ENCODE measurements around the gene SF3A2. TPM values are rescaled to one million over a fixed set of nuclear protein-coding genes. Genes with fewer than 3 reads are reported as not detected.

Gene SF3A2
- total RNA-seq, 1 donor from 2014 or later: 71.2 TPM

DNA sequence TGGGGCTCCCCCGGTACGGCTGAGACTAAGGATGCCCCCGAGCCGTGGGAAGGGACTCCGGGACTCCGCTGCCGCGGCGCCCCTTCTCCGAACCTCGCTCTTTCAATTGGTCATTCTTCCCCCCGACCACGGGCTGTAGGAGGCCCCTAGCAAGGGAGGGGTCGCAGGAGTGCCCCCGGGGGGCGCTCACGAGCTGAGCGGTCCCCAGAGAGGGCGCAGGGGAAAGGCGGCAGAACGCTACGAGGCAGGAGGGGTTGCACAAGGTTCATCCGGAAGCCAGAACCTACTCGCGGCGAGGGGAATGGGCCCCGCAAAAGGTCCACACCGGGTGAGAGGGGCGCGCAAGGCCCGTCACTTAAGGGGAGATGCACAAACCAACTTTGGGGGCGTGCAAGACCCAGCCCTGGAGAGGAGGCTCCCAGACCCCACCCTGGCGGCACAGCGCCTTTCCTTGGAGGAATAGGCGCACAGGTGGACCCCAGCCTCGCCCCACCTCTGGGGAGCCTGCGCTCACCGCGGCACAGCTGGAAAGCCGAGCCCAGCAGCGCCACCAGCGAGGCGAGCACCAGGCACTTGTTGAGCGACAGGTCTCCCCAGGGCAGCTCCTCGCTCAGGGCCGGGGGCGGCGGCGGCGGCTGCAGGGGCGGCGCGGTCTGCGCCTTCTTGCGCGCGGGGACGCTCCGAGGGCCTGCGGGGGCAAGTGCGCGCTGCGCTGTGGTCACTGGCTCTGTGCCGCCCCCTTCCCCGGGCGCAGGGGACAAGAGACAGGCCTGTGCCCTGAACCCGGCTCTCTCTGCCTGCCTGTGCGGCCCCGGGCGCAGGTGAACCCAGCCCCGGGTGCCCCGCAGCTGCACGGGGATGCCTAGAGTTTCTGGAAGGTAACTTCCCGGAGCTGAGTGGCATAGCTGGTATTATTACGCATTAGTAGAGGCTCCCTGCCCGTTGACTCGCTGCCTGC lies 16.8 kb downstream of the SF3A2 start:
- Histone ChIP-seq H3K27me3 (peaks cover 8% of the 10 kb centered on the region), H3K4me3 (peak overlapping the region in 1 of 2 donors; percentile 31), H3K4me1 (peaks cover 33% of the 10 kb centered on the region), H3K9me3 (no peaks in the 10 kb centered on the region), H3K27ac (no peak overlapping the region), H3K36me3 (peaks cover 0 to 1% of the 10 kb centered on the region in 2 donors)
- intact Hi-C loops (cut with DNase I): no loop called here
- no peak for TF ChIP-seq POLR2AphosphoS5 (IDR thresholded peaks at IDR 0.05; ENCODE audit: insufficient read depth in 1 of 2, low read depth in 1 of 2)
- TF ChIP-seq, protein P1, sequence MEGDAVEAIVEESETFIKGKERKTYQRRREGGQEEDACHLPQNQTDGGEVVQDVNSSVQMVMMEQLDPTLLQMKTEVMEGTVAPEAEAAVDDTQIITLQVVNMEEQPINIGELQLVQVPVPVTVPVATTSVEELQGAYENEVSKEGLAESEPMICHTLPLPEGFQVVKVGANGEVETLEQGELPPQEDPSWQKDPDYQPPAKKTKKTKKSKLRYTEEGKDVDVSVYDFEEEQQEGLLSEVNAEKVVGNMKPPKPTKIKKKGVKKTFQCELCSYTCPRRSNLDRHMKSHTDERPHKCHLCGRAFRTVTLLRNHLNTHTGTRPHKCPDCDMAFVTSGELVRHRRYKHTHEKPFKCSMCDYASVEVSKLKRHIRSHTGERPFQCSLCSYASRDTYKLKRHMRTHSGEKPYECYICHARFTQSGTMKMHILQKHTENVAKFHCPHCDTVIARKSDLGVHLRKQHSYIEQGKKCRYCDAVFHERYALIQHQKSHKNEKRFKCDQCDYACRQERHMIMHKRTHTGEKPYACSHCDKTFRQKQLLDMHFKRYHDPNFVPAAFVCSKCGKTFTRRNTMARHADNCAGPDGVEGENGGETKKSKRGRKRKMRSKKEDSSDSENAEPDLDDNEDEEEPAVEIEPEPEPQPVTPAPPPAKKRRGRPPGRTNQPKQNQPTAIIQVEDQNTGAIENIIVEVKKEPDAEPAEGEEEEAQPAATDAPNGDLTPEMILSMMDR (IDR thresholded peaks at IDR 0.05): no peak
- no peak for TF ChIP-seq POLR2A (IDR thresholded peaks at IDR 0.05)
- no peak for DNase-seq (ENCODE audit: extremely low spot score in 2 of 2)

DNA sequence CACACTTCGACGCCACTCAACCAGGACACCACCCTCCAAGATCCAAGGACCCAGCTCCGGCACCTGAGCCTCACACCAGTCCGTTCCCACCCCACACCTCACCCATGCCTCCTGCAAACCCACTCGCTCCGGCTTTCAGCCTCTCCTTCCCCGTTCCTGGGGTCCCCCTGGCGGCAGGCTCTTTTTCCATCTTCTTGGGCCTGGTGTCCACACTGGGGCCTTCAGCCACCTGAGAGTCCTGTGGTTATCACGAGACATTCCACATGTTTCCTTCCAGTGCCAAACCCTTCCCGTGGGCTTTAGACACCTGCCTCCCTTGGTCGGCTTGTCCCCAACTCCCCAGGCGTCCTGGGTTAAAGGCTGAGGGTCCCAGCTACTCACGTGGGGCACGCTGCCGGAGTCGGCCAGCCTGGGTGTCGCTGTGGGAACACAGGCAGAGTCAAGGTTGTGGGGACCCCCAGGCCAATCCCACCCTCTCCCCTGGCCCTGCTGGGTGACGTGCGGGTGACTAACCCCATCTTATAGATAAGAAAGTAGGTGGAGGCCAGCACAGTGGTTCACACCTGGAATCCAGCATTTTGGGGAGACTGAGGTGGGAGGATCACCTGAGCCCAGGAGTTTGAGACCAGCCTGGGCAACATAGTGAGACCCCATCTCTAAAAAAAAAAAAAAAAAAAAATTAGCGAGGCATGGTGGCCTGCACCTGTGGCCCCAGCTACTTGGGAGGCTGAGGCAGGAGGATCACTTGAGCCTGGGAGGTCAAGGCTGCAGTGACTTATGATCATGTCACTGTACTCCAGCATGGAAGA lies 17.6 kb downstream of the SF3A2 start:
- no peak for DNase-seq (ENCODE audit: extremely low spot score in 2 of 2)
- TF ChIP-seq POLR2AphosphoS5 (IDR thresholded peaks at IDR 0.05; ENCODE audit: insufficient read depth in 1 of 2, low read depth in 1 of 2) (no peak), POLR2A (IDR thresholded peaks at IDR 0.05) (no peak)
- TF ChIP-seq, protein P1 (IDR thresholded peaks at IDR 0.05): no peak
- H3K27ac ChIP-seq: no peak overlapping the region
- H3K4me3 ChIP-seq: no peak overlapping the region
- H3K9me3 ChIP-seq: no peaks in the 10 kb centered on the region
- peaks cover 33% of the 10 kb centered on the region for H3K4me1 ChIP-seq
- intact Hi-C loops (cut with DNase I): no loop called here
- peaks cover 8% of the 10 kb centered on the region for H3K27me3 ChIP-seq
- no peaks in the 10 kb centered on the region for H3K36me3 ChIP-seq

DNA sequence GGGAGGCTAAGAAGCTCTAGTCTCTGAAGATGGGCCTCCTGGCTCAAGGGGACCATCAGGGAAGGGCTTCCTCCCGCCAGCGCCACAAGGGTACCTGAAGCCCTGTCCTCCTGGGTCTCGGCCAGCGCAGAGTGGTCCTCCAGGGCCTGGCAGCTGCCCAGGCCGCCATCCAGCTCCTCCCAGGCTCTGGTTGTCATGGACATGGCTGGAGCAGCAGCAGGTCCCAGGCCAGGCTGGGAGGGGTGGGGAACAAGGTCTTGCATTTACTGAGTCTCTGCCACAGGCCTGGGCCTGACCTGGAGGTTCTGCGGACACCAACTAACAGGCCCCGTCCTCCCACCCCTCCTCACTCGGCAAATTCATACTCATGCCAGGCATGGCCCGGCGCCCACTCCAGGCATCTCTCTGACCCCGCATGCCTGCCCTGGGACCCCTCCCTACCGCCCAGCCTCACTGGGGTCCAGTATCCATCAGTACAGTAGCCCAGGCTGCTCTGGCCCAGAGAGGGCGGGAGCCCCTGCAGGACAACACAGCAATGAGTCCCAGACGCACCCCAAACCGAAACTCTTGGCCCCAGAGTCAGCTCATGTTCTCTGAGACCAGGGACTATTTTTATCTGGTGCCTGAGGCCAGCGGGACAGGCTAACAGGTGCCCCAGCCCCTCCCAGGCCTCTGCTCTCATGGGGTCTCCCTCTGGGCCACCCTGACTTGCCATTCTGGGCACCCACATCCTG lies 18.7 kb downstream of the SF3A2 start:
- Histone ChIP-seq H3K27me3 (peaks cover 8% of the 10 kb centered on the region), H3K9me3 (no peaks in the 10 kb centered on the region), H3K4me1 (peaks cover 32% of the 10 kb centered on the region), H3K36me3 (no peaks in the 10 kb centered on the region), H3K4me3 (no peak overlapping the region), H3K27ac (no peak overlapping the region)
- TF ChIP-seq POLR2AphosphoS5 (IDR thresholded peaks at IDR 0.05; ENCODE audit: insufficient read depth in 1 of 2, low read depth in 1 of 2) (no peak), POLR2A (IDR thresholded peaks at IDR 0.05) (no peak)
- TF ChIP-seq, protein P1 (IDR thresholded peaks at IDR 0.05): no peak
- intact Hi-C loops (cut with DNase I): no loop called here
- no peak for DNase-seq (ENCODE audit: extremely low spot score in 2 of 2)

- Histone ChIP-seq H3K4me1 (peaks cover 28% of the 10 kb centered on the region), H3K36me3 (no peaks in the 10 kb centered on the region), H3K27me3 (peaks cover 8% of the 10 kb centered on the region), H3K4me3 (no peak within 1 kb of the TSS), H3K9me3 (no peaks in the 10 kb centered on the region), H3K27ac (no peak within 1 kb of the TSS)
- TF ChIP-seq POLR2A (IDR thresholded peaks at IDR 0.05): no peak
- TF ChIP-seq POLR2AphosphoS5 (IDR thresholded peaks at IDR 0.05; ENCODE audit: insufficient read depth in 1 of 2, low read depth in 1 of 2): no peak
- TF ChIP-seq, protein P1 (IDR thresholded peaks at IDR 0.05): no peak
- DNase-seq (ENCODE audit: extremely low spot score in 2 of 2): no peak
- intact Hi-C loops (cut with DNase I): no loop called here
Measured at GRCh38 chr19:2255982-2256685, 19.5 kb downstream of the SF3A2 start, which contains the start of gene JSRP1. Gene JSRP1, minus strand, starts transcription at chr19:2256417. Its CDS starts 1,103 bp downstream, at chr19:2255314.

All from vagina (tissue), 2 donors.